Muscle of back (tissue), 11 donors: ENCODE data around the gene YIF1B. TPM values are rescaled to one million over a fixed set of nuclear protein-coding genes. Genes with fewer than 3 reads are reported as not detected.
A peak's percentile ranks its signal among the peaks of the same experiment; 100 is the strongest.

Experiments
- DNase-seq, 3 donors: peaks; one replicate each; pipeline versions ENCODE4 v3.0.0 to v3.0.0-alpha.2; 2013
- polyA plus RNA-seq, 10 donors: library from polyadenylated mRNA; unstranded; fragments of 120-200 nt; gene quantifications; one replicate each; pipeline ENCODE4 v1.2.1, GENCODE V29; 2013; ENCODE audit not compliant: insufficient read length in 10 of 10

Gene YIF1B
- polyA plus RNA-seq, 10 donors: 20.4 to 33.6 (median 24.6) TPM

- no peak for DNase-seq
Measured at GRCh38 chr19:38307076-38307475, 8.7 kb downstream of the YIF1B start.

- no peak for DNase-seq
Measured at GRCh38 chr19:38306236-38306635, 9.5 kb downstream of the YIF1B start.

GRCh38 chr19:38304866-38305429, 10.8 kb downstream of the YIF1B start:
- DNase-seq: no peak

- no peak for DNase-seq
Measured at GRCh38 chr19:38304352-38304865, 11.3 kb downstream of the YIF1B start.

GRCh38 chr19:38303517-38304351, 12.0 kb downstream of the YIF1B start, which contains the start of gene C19orf33:
TSS of gene C19orf33 (plus strand) at chr19:38304251. CDS start at chr19:38304262, 11 bp downstream.
- no peak for DNase-seq

GRCh38 chr19:38298821-38299680, 16.7 kb downstream of the YIF1B start:
- DNase-seq: no peak

- no peak for DNase-seq
Measured at GRCh38 chr19:38294090-38294489, 21.7 kb downstream of the YIF1B start.

GRCh38 chr19:38293281-38293680, 22.5 kb downstream of the YIF1B start:
- no peak for DNase-seq

- DNase-seq: no peak
Measured at GRCh38 chr19:38291855-38292254, 23.9 kb downstream of the YIF1B start.

GRCh38 chr19:38290631-38291147, 25.1 kb downstream of the YIF1B start:
- DNase-seq: peak in 2 of 3 donors; percentile 49 to 52

GRCh38 chr19:38289955-38290354, 25.8 kb downstream of the YIF1B start:
- DNase-seq: no peak

GRCh38 chr19:38288123-38288855, 27.5 kb downstream of the YIF1B start:
- DNase-seq: no peak

GRCh38 chr19:38287604-38288003, 28.1 kb downstream of the YIF1B start:
- no peak for DNase-seq

- DNase-seq: no peak
Measured at GRCh38 chr19:38285567-38285966, 30.2 kb downstream of the YIF1B start.

GRCh38 chr19:38284422-38284821, 31.3 kb downstream of the YIF1B start:
- DNase-seq: no peak

- DNase-seq: no peak
Measured at GRCh38 chr19:38283271-38283670, 32.5 kb downstream of the YIF1B start.

- no peak for DNase-seq
Measured at GRCh38 chr19:38281811-38282566, 33.8 kb downstream of the YIF1B start.

- no peak for DNase-seq
Measured at GRCh38 chr19:38280030-38280921, 35.5 kb downstream of the YIF1B start.

GRCh38 chr19:38278751-38279150, 37.0 kb downstream of the YIF1B start:
- DNase-seq: no peak
